HAP-1 (cell line): ENCODE results near the gene ASB10.

Experiments
- DNase-seq, 2 experiments: peaks; one replicate each; pipeline ENCODE4 v3.0.0-alpha.2; 2016 to 2020; ENCODE audit warnings: low spot score in 2 of 2
- H3K27me3 ChIP-seq: fragments of 250-450 bp; sonication (Bioruptor Pico); 2 replicates; pipeline ENCODE4 v1.5.1; 2020; ENCODE audit warnings: low read depth, mild to moderate bottlenecking, moderate library complexity
- H3K36me3 ChIP-seq: fragments of 250-450 bp; sonication (Bioruptor Pico); replicated peaks from 2 replicates; pipeline ENCODE4 v1.5.1; 2020; ENCODE audit warnings: mild to moderate bottlenecking
- H3K4me1 ChIP-seq: fragments of 250-450 bp; sonication (Bioruptor Pico); 2 replicates; pipeline ENCODE4 v1.5.1; 2020; ENCODE audit warnings: mild to moderate bottlenecking
- H3K4me3 ChIP-seq: fragments of 250-450 bp; sonication (Bioruptor Pico); 2 replicates; pipeline ENCODE4 v1.5.1; 2020; ENCODE audit warnings: mild to moderate bottlenecking, moderate library complexity
- H3K9me3 ChIP-seq: fragments of 250-450 bp; sonication (Bioruptor Pico); 2 replicates; pipeline ENCODE4 v1.5.1; 2020; ENCODE audit warnings: mild to moderate bottlenecking, moderate library complexity
- in situ Hi-C: fragments of 300-500 bp; cut with MboI; formaldehyde crosslinking; loops from 3 replicates; pipeline ENCODE4 v1.14.3; 2020; ENCODE audit warnings: low sequenced_read_pairs, inconsistent platforms, mixed read lengths

ASB10 gene

GRCh38 chr7:151128716-151129115, 58.3 kb downstream of the ASB10 start:
- in situ Hi-C loops = loop anchor here (10.0 kb wide), 1 partner anchor 176 kb away; no protein-coding TSS in a partner anchor
- H3K4me3 ChIP-seq = no peak overlapping the region
- H3K4me1 ChIP-seq = no peaks in the 10 kb centered on the region
- DNase-seq = no peak
- H3K36me3 ChIP-seq = peaks cover 57% of the 10 kb centered on the region
- H3K9me3 ChIP-seq = no peaks in the 10 kb centered on the region
- H3K27me3 ChIP-seq = no peaks in the 10 kb centered on the region

- no peak for DNase-seq
- peaks cover 57% of the 10 kb centered on the region for H3K36me3 ChIP-seq
- H3K4me3 ChIP-seq = no peak overlapping the region
- H3K27me3 ChIP-seq = no peaks in the 10 kb centered on the region
- H3K4me1 ChIP-seq = no peaks in the 10 kb centered on the region
- no peaks in the 10 kb centered on the region for H3K9me3 ChIP-seq
- in situ Hi-C loops = loop anchor here (10.0 kb wide), 1 partner anchor 177 kb away; no protein-coding TSS in a partner anchor
Observed at GRCh38 chr7:151128144-151128543, 58.9 kb downstream of the ASB10 start.

GRCh38 chr7:151126491-151127137, 60.4 kb downstream of the ASB10 start:
- H3K27me3 ChIP-seq = no peaks in the 10 kb centered on the region
- no peak for DNase-seq
- H3K36me3 ChIP-seq = peaks cover 52% of the 10 kb centered on the region
- in situ Hi-C loops = loop anchor here (10.0 kb wide), 1 partner anchor 178 kb away; no protein-coding TSS in a partner anchor
- H3K9me3 ChIP-seq = no peaks in the 10 kb centered on the region
- H3K4me3 ChIP-seq = no peak overlapping the region
- no peaks in the 10 kb centered on the region for H3K4me1 ChIP-seq

- peaks cover 47% of the 10 kb centered on the region for H3K36me3 ChIP-seq
- no peak for DNase-seq
- no peak overlapping the region for H3K4me3 ChIP-seq
- no peaks in the 10 kb centered on the region for H3K9me3 ChIP-seq
- no peaks in the 10 kb centered on the region for H3K4me1 ChIP-seq
- in situ Hi-C loops = loop anchor here (10.0 kb wide), 1 partner anchor 179 kb away; no protein-coding TSS in a partner anchor
- H3K27me3 ChIP-seq = no peaks in the 10 kb centered on the region
Observed at GRCh38 chr7:151125846-151126481, 61.1 kb downstream of the ASB10 start.
